Cardiac fibroblast (primary cell): Measurements from ENCODE around the gene SCML1.
A peak's percentile ranks its signal among the peaks of the same experiment; 100 is the strongest.

Source experiments
- DNase-seq, 2 donors: peaks; one replicate each; pipeline versions ENCODE4 v3.0.0 to v3.0.0-alpha.2; 2010; ENCODE audit warnings: low read depth in 2 of 2
- H3K4me3 ChIP-seq, 2 donors: replicated peaks in 1 of 2; 1 replicate in 1 of 2; 2 replicates in 1 of 2; pipeline ENCODE4 v1.5.1; 2011; ENCODE audit warnings: low read depth in 2 of 2, low read length in 2 of 2, mild to moderate bottlenecking in 2 of 2, moderate library complexity in 1 of 2
- TF ChIP-seq, protein P1 (sequence below): IDR thresholded peaks from one replicate; pipeline ENCODE4 v1.5.1; 2011; ENCODE audit warnings: low read depth, mild to moderate bottlenecking, low read length, inconsistent platforms

Gene SCML1

GRCh38 chrX:17719711-17720110 is 17.6 kb upstream of the SCML1 start:
- DNase-seq = no peak
- TF ChIP-seq, protein P1, sequence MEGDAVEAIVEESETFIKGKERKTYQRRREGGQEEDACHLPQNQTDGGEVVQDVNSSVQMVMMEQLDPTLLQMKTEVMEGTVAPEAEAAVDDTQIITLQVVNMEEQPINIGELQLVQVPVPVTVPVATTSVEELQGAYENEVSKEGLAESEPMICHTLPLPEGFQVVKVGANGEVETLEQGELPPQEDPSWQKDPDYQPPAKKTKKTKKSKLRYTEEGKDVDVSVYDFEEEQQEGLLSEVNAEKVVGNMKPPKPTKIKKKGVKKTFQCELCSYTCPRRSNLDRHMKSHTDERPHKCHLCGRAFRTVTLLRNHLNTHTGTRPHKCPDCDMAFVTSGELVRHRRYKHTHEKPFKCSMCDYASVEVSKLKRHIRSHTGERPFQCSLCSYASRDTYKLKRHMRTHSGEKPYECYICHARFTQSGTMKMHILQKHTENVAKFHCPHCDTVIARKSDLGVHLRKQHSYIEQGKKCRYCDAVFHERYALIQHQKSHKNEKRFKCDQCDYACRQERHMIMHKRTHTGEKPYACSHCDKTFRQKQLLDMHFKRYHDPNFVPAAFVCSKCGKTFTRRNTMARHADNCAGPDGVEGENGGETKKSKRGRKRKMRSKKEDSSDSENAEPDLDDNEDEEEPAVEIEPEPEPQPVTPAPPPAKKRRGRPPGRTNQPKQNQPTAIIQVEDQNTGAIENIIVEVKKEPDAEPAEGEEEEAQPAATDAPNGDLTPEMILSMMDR = no peak
- H3K4me3 ChIP-seq = no peak overlapping the region

- TF ChIP-seq, protein P1 = no peak
- H3K4me3 ChIP-seq = no peak overlapping the region
- no peak for DNase-seq
Observed at GRCh38 chrX:17721715-17722114, 15.6 kb upstream of the SCML1 start.

DNA sequence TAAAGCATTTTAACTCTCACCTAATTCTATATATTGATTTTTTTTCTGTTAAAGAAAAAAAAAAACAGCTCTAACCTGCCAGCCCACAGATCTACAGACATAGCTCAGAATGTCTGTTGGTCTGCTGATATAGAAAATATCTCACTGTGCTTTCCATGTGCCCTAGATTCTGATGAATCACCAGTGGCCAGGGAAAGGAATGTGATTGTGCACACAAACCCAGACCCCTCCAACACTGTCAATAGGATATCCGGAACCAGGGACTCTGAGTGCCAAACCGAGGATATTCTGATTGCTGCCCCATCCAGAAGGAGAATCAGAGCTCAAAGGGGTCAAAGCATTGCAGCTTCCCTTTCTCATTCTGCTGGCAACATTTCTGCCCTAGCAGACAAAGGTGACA is 12.1 kb upstream of the SCML1 start:
- DNase-seq = no peak
- TF ChIP-seq, protein P1 = no peak
- H3K4me3 ChIP-seq = no peak overlapping the region

DNA sequence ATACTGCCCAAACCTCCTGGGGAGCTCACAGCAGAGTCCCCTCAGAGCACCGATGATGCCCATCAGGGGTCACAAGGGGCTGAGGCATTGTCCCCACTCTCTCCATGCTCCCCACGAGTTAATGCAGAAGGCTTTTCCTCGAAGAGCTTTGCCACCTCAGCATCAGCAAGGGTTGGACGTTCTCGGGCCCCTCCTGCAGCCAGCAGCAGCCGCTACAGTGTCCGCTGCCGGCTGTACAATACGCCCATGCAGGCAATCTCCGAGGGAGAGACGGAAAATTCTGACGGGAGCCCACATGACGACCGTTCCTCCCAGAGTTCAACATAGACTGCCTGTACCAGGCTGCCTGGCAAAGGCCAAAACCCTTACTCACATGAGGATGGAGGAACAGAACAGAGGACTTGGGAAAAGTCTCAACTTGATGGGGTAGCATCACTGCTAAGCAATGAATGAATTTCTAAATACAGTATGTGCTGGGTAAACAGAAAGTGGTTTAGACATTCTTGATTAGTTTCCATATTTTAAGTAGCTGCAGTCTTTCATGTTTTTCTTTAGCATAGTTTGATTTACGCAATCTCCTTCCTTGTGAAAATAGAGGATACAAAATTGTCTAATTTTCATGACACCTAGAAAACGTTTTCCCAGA is 5.0 kb upstream of the SCML1 start:
- DNase-seq = peak in 1 of 2 donors; percentile 32
- TF ChIP-seq, protein P1 = no peak
- no peak overlapping the region for H3K4me3 ChIP-seq

DNA sequence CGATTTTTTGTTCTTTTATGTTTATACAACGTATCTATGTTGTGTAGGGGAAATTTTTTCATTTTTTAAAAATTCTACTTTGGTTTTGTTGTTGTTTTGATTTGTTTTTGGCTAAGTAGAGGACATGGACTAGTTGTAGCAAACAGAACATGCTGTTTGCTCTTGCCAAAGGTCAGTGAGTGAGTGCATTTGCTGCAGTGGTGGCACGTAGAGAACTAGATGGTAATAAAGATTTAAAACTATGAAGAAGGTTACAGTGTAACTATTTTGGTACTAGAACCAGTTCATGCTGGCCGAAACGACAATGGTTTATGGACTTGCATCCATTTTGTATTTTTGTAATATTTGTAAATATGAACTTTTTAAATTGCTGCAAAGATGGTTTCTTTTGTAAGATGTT is 1.9 kb upstream of the SCML1 start:
- H3K4me3 ChIP-seq = no peak overlapping the region
- DNase-seq = no peak
- TF ChIP-seq, protein P1 = no peak

DNA sequence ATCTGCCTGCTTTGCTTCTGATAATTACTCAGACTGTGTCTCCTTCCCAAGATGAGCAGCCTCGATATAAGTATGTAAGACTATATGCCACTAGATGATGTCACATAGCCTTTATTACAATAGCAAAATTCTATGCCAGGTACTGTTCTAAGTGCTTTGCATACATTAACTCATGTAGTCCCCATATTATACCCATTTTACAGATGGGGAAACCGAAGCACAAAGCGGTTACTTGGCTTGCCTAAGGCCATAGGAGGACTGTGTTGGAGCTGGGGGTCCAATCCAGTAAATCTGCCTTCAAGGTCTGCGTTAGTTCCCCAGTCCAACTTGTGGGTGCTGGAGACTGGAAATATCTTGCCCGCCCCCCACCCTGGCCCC is 826 bp upstream of the SCML1 start:
- TF ChIP-seq, protein P1 = no peak
- DNase-seq = no peak

GRCh38 chrX:17737710-17737985 is 355 bp downstream of the SCML1 start:
- no peak for DNase-seq
- TF ChIP-seq, protein P1 = no peak
- peak overlapping the region; percentile 62 to 71 for H3K4me3 ChIP-seq

More for the DNA sequence above, 826 bp upstream of the SCML1 start:
- H3K4me3 ChIP-seq = peak overlapping the region; percentile 38 to 53
